SK-N-SH treated with all-trans-retinoic acid at 6 μM for 48 hours (cell line): ENCODE measurements around the gene VPS13C.

Source experiments
- ATAC-seq: fragments of 200-7000 bp; cut with Tn5 transposase; 3 replicates; pipeline ENCODE4 v1.9.1; 2020; ENCODE audit warnings: mild to moderate bottlenecking, moderate library complexity
- ARNTL ChIP-seq: fragments of 450-650 bp; formaldehyde crosslinking; IDR thresholded peaks from 2 replicates; pipeline ENCODE4 v1.5.0; 2020; ENCODE audit warnings: low read depth, mild to moderate bottlenecking, moderate library complexity, borderline replicate concordance
- BACH2 ChIP-seq: fragments of 250-450 bp; sonication (Bioruptor Pico); IDR thresholded peaks from 2 replicates; pipeline ENCODE4 v1.9.0; 2021; ENCODE audit warnings: mild to moderate bottlenecking, borderline replicate concordance
- CSDC2 ChIP-seq: fragments of 250-450 bp; sonication (Bioruptor Pico); IDR thresholded peaks from 2 replicates; pipeline ENCODE4 v1.5.0; 2020; ENCODE audit warnings: mild to moderate bottlenecking, moderate library complexity
- ESRRG ChIP-seq: fragments of 250-450 bp; sonication (Bioruptor Pico); IDR thresholded peaks from 2 replicates; pipeline ENCODE4 v1.6.1; 2021; ENCODE audit warnings: mild to moderate bottlenecking
- GLIS3 ChIP-seq: fragments of 250-450 bp; sonication (Bioruptor Pico); IDR thresholded peaks from 2 replicates; pipeline ENCODE4 v1.5.0; 2020; ENCODE audit warnings: mild to moderate bottlenecking, moderate library complexity
- ISL1 ChIP-seq: fragments of 250-450 bp; sonication (Bioruptor Pico); IDR thresholded peaks from 2 replicates; pipeline ENCODE4 v2.1.2; 2022; ENCODE audit warnings: mild to moderate bottlenecking, moderate library complexity
- OSR1 ChIP-seq: fragments of 250-450 bp; sonication (Bioruptor Pico); IDR thresholded peaks from 2 replicates; pipeline ENCODE4 v1.8.0; 2022; ENCODE audit warnings: moderate library complexity, mild to moderate bottlenecking, inconsistent platforms
- PPARA ChIP-seq: fragments of 250-450 bp; sonication (Bioruptor Pico); IDR thresholded peaks from 2 replicates; pipeline ENCODE4 v1.5.0; 2020; ENCODE audit warnings: mild to moderate bottlenecking, borderline replicate concordance
- RARB ChIP-seq: fragments of 250-450 bp; sonication (Bioruptor Pico); IDR thresholded peaks from 2 replicates; pipeline ENCODE4 v1.8.0; 2021; ENCODE audit warnings: mild to moderate bottlenecking, moderate library complexity
- SNAI2 ChIP-seq: fragments of 250-450 bp; sonication (Bioruptor Pico); IDR thresholded peaks from 2 replicates; pipeline ENCODE4 v1.5.0; 2020; ENCODE audit warnings: mild to moderate bottlenecking, moderate library complexity
- TCF4 ChIP-seq: fragments of 250-450 bp; sonication (Bioruptor Pico); IDR thresholded peaks from 2 replicates; pipeline ENCODE4 v1.8.0; 2021; ENCODE audit warnings: mild to moderate bottlenecking, moderate library complexity, borderline replicate concordance
- TOX ChIP-seq: fragments of 250-450 bp; sonication (Bioruptor Pico); IDR thresholded peaks from 2 replicates; pipeline ENCODE4 v1.8.0; 2021; ENCODE audit warnings: mild to moderate bottlenecking, moderate library complexity, borderline replicate concordance
- ZC3H10 ChIP-seq: fragments of 250-450 bp; sonication (Bioruptor Pico); IDR thresholded peaks from 2 replicates; pipeline ENCODE4 v1.5.1; 2021; ENCODE audit warnings: mild to moderate bottlenecking, moderate library complexity
- ZFP3 ChIP-seq: fragments of 250-450 bp; sonication (Bioruptor Pico); IDR thresholded peaks from 2 replicates; pipeline ENCODE4 v1.5.0; 2020; ENCODE audit warnings: mild to moderate bottlenecking, moderate library complexity
- ZFP30 ChIP-seq: fragments of 450-650 bp; formaldehyde crosslinking; IDR thresholded peaks from 2 replicates; pipeline ENCODE4 v1.5.0; 2022; ENCODE audit warnings: mild to moderate bottlenecking, moderate library complexity
- ZNF565 ChIP-seq: fragments of 450-650 bp; formaldehyde crosslinking; conservative IDR thresholded peaks from 2 replicates; pipeline ENCODE4 v1.5.0; 2020; ENCODE audit warnings: low read depth, mild to moderate bottlenecking, moderate library complexity
- ZNF70 ChIP-seq: fragments of 450-650 bp; formaldehyde crosslinking; IDR thresholded peaks from 2 replicates; pipeline ENCODE4 v1.5.0; 2020; ENCODE audit warnings: mild to moderate bottlenecking, moderate library complexity
- ZNF8 ChIP-seq: fragments of 450-650 bp; formaldehyde crosslinking; IDR thresholded peaks from 2 replicates; pipeline ENCODE4 v1.5.0; 2020; ENCODE audit warnings: mild to moderate bottlenecking, moderate library complexity
- TF ChIP-seq, protein P1 (sequence below): fragments of 250-450 bp; sonication (Bioruptor Pico); IDR thresholded peaks from 2 replicates; pipeline ENCODE4 v1.5.1; 2020; ENCODE audit warnings: low read depth, mild to moderate bottlenecking, moderate library complexity
- TF ChIP-seq, protein P2 (sequence below): fragments of 250-450 bp; sonication (Bioruptor Pico); IDR thresholded peaks from 2 replicates; pipeline ENCODE4 v1.8.0; 2020; ENCODE audit warnings: mild to moderate bottlenecking, moderate library complexity, borderline replicate concordance
- TF ChIP-seq, protein P3 (sequence below): fragments of 250-450 bp; sonication (Bioruptor Pico); IDR thresholded peaks from 2 replicates; pipeline ENCODE4 v1.5.1; 2021; ENCODE audit warnings: mild to moderate bottlenecking, moderate library complexity
- TF ChIP-seq, protein P4 (sequence below): fragments of 250-450 bp; sonication (Bioruptor Pico); IDR thresholded peaks from 2 replicates; pipeline ENCODE4 v1.8.0; 2021; ENCODE audit warnings: low read depth, mild to moderate bottlenecking, moderate library complexity, borderline replicate concordance
- TF ChIP-seq, protein P5 (sequence below): fragments of 250-450 bp; sonication (Bioruptor Pico); IDR thresholded peaks from 2 replicates; pipeline ENCODE4 v1.5.0; 2020; ENCODE audit warnings: mild to moderate bottlenecking, moderate library complexity

Gene VPS13C

DNA sequence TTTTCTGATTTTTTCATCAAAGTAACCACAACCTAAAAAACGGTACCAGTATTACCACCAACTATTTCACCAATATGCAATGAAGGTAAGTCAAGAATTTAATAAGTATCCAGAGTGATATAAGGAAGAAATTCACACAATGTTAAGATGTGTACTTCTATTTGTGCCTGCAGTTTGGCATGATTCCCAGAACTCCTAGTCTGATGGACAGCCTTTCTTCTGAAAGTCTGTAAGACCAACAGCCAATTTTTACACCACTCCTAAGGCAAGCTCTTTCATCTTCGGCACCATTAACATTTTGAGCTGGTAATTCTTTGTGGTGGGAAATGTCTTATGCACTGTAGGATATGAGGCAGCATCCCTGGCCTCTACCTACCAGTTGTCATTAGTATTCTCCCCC, 108.3 kb downstream of the VPS13C start:
- ATAC-seq = no peak
- TF ChIP-seq, protein P1, sequence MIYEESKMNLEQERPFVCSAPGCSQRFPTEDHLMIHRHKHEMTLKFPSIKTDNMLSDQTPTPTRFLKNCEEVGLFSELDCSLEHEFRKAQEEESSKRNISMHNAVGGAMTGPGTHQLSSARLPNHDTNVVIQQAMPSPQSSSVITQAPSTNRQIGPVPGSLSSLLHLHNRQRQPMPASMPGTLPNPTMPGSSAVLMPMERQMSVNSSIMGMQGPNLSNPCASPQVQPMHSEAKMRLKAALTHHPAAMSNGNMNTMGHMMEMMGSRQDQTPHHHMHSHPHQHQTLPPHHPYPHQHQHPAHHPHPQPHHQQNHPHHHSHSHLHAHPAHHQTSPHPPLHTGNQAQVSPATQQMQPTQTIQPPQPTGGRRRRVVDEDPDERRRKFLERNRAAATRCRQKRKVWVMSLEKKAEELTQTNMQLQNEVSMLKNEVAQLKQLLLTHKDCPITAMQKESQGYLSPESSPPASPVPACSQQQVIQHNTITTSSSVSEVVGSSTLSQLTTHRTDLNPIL (CRISPR knock-in tag) = no peak
- no peak for TF ChIP-seq ISL1 (CRISPR knock-in tag)
- TF ChIP-seq ESRRG (CRISPR knock-in tag) = no peak
- TF ChIP-seq ZC3H10 (CRISPR knock-in tag) = no peak
- TF ChIP-seq CSDC2 (CRISPR knock-in tag) = no peak
- TF ChIP-seq, protein P2, sequence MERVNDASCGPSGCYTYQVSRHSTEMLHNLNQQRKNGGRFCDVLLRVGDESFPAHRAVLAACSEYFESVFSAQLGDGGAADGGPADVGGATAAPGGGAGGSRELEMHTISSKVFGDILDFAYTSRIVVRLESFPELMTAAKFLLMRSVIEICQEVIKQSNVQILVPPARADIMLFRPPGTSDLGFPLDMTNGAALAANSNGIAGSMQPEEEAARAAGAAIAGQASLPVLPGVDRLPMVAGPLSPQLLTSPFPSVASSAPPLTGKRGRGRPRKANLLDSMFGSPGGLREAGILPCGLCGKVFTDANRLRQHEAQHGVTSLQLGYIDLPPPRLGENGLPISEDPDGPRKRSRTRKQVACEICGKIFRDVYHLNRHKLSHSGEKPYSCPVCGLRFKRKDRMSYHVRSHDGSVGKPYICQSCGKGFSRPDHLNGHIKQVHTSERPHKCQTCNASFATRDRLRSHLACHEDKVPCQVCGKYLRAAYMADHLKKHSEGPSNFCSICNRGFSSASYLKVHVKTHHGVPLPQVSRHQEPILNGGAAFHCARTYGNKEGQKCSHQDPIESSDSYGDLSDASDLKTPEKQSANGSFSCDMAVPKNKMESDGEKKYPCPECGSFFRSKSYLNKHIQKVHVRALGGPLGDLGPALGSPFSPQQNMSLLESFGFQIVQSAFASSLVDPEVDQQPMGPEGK (CRISPR knock-in tag) = no peak
- TF ChIP-seq RARB (CRISPR knock-in tag) = no peak
- TF ChIP-seq ZNF565 (CRISPR knock-in tag) = no peak
- TF ChIP-seq PPARA = no peak
- no peak for TF ChIP-seq TOX
- no peak for TF ChIP-seq ZFP30 (CRISPR knock-in tag)
- no peak for TF ChIP-seq OSR1 (CRISPR knock-in tag)
- TF ChIP-seq ZNF70 (CRISPR knock-in tag) = no peak
- no peak for TF ChIP-seq ZNF8 (CRISPR knock-in tag)
- TF ChIP-seq, protein P3, sequence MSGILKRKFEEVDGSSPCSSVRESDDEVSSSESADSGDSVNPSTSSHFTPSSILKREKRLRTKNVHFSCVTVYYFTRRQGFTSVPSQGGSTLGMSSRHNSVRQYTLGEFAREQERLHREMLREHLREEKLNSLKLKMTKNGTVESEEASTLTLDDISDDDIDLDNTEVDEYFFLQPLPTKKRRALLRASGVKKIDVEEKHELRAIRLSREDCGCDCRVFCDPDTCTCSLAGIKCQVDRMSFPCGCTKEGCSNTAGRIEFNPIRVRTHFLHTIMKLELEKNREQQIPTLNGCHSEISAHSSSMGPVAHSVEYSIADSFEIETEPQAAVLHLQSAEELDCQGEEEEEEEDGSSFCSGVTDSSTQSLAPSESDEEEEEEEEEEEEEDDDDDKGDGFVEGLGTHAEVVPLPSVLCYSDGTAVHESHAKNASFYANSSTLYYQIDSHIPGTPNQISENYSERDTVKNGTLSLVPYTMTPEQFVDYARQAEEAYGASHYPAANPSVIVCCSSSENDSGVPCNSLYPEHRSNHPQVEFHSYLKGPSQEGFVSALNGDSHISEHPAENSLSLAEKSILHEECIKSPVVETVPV (CRISPR knock-in tag) = no peak
- no peak for TF ChIP-seq ZFP3
- TF ChIP-seq GLIS3 (CRISPR knock-in tag) = no peak
- TF ChIP-seq, all 23 proteins: peak for 0

DNA sequence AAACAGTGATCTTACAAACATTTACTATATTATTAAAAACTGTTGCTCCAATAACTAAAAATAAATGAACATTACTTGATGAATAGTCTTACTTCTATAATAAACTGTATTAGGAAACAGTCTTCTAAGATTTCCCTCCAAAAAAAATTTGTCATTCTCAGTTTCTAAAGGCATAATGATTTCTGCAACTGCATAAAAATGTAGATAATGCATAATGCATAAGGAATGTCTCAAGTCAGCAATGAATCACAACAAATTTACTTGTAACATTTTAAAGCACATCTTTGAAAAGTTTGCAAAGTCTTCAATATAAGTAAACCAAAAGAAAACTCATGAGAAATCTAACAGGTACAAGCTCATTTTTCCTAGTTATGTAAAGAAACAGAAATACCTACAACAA, 113.5 kb downstream of the VPS13C start:
- TF ChIP-seq BACH2 (CRISPR knock-in tag) (no peak), ESRRG (CRISPR knock-in tag) (no peak), ISL1 (CRISPR knock-in tag) (no peak), OSR1 (CRISPR knock-in tag) (no peak), SNAI2 (no peak), ZFP30 (CRISPR knock-in tag) (no peak), ARNTL (no peak), TCF4 (CRISPR knock-in tag) (no peak), CSDC2 (CRISPR knock-in tag) (no peak), GLIS3 (CRISPR knock-in tag) (no peak), ZC3H10 (CRISPR knock-in tag) (no peak), ZNF565 (CRISPR knock-in tag) (no peak)
- TF ChIP-seq, protein P4, sequence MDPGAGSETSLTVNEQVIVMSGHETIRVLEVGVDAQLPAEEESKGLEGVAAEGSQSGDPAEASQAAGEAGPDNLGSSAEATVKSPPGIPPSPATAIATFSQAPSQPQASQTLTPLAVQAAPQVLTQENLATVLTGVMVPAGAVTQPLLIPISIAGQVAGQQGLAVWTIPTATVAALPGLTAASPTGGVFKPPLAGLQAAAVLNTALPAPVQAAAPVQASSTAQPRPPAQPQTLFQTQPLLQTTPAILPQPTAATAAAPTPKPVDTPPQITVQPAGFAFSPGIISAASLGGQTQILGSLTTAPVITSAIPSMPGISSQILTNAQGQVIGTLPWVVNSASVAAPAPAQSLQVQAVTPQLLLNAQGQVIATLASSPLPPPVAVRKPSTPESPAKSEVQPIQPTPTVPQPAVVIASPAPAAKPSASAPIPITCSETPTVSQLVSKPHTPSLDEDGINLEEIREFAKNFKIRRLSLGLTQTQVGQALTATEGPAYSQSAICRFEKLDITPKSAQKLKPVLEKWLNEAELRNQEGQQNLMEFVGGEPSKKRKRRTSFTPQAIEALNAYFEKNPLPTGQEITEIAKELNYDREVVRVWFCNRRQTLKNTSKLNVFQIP (CRISPR knock-in tag) = no peak
- TF ChIP-seq, protein P5, sequence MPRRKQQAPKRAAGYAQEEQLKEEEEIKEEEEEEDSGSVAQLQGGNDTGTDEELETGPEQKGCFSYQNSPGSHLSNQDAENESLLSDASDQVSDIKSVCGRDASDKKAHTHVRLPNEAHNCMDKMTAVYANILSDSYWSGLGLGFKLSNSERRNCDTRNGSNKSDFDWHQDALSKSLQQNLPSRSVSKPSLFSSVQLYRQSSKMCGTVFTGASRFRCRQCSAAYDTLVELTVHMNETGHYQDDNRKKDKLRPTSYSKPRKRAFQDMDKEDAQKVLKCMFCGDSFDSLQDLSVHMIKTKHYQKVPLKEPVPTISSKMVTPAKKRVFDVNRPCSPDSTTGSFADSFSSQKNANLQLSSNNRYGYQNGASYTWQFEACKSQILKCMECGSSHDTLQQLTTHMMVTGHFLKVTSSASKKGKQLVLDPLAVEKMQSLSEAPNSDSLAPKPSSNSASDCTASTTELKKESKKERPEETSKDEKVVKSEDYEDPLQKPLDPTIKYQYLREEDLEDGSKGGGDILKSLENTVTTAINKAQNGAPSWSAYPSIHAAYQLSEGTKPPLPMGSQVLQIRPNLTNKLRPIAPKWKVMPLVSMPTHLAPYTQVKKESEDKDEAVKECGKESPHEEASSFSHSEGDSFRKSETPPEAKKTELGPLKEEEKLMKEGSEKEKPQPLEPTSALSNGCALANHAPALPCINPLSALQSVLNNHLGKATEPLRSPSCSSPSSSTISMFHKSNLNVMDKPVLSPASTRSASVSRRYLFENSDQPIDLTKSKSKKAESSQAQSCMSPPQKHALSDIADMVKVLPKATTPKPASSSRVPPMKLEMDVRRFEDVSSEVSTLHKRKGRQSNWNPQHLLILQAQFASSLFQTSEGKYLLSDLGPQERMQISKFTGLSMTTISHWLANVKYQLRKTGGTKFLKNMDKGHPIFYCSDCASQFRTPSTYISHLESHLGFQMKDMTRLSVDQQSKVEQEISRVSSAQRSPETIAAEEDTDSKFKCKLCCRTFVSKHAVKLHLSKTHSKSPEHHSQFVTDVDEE (CRISPR knock-in tag) = no peak
- TF ChIP-seq, protein P3 (CRISPR knock-in tag) = no peak
- ATAC-seq = no peak
